ENCODE data around the gene SLC1A1. TPM values are rescaled to one million over a fixed set of nuclear protein-coding genes. Genes with fewer than 3 reads are reported as not detected.
"Not testable (repeated sequence)": the region's sequence is repeated elsewhere in the genome, so short reads cannot be mapped to it uniquely, and the experiment has no call there.

Gene SLC1A1
- total RNA-seq, 6 experiments from 2014 or later = 22.0 to 82.7 (median 38.7) TPM

DNA sequence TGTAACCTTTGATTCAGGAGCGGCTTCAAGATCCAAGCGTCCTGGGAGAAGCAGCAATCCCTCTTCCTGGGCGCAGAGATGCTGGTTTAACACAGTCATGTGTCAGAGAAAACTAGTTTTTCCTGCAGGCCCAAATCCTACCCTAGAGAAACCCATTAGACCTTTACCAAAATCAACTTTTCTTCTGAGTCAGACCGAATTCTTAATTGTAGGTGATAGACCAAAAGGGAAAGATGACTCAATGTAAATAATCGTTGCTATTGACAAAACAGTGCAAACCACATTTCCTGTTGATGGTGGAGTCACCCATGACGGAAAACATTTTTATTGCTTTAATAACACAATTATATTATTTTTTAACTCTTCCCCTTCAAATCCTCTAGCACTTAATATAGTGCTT, 40.1 kb downstream of the SLC1A1 start:
- intact Hi-C loops (cut with DNase I) = no loop called here
- 73% methylated on average over 6 of the region's 6 CpGs for WGBS (ENCODE audit: insufficient coverage, low coverage, low lambda C conversion rate, missing lambda C conversion rate)
- ATAC-seq (peak in 1 of 4 donors; percentile 71), DNase-seq (no peak)
- no peaks in the 10 kb centered on the region for H3K4me1 ChIP-seq
- no peaks in the 10 kb centered on the region for H3K36me3 ChIP-seq
- TF ChIP-seq, protein P1, sequence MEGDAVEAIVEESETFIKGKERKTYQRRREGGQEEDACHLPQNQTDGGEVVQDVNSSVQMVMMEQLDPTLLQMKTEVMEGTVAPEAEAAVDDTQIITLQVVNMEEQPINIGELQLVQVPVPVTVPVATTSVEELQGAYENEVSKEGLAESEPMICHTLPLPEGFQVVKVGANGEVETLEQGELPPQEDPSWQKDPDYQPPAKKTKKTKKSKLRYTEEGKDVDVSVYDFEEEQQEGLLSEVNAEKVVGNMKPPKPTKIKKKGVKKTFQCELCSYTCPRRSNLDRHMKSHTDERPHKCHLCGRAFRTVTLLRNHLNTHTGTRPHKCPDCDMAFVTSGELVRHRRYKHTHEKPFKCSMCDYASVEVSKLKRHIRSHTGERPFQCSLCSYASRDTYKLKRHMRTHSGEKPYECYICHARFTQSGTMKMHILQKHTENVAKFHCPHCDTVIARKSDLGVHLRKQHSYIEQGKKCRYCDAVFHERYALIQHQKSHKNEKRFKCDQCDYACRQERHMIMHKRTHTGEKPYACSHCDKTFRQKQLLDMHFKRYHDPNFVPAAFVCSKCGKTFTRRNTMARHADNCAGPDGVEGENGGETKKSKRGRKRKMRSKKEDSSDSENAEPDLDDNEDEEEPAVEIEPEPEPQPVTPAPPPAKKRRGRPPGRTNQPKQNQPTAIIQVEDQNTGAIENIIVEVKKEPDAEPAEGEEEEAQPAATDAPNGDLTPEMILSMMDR (IDR thresholded peaks at IDR 0.05) = no peak
- TF ChIP-seq POLR2A (IDR thresholded peaks at IDR 0.05) = no peak
- no peaks in the 10 kb centered on the region for H3K9me3 ChIP-seq
- H3K27me3 ChIP-seq = no peaks in the 10 kb centered on the region
- H3K4me3 ChIP-seq = no peak overlapping the region
- H3K27ac ChIP-seq = no peak overlapping the region

DNA sequence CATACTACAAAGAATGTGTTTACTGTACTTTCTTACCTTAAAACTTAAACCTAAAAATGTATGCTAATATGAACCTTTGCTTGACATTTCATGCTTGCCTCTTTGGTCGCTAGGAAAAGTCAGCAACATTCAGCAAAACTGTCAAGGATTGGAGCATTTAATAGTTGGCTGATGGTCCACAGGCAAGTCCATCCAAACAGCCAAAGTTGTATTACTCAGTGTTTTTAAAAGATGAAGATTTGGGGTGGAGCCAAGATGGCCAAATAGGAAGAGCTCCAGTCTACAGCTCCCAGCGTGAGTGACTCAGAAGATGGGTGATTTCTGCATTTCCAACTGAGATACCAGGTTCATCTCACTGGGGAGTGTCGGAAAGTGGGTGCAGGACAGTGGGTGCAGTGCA, 40.6 kb downstream of the SLC1A1 start:
- H3K9me3 ChIP-seq; H3K4me3 ChIP-seq; H3K27ac ChIP-seq; DNase-seq; H3K36me3 ChIP-seq; H3K4me1 ChIP-seq; ATAC-seq; intact Hi-C loops (cut with DNase I); H3K27me3 ChIP-seq: not testable (repeated sequence)
- 96% methylated on average over 3 of the region's 3 CpGs for WGBS (ENCODE audit: insufficient coverage, low coverage, low lambda C conversion rate, missing lambda C conversion rate)

DNA sequence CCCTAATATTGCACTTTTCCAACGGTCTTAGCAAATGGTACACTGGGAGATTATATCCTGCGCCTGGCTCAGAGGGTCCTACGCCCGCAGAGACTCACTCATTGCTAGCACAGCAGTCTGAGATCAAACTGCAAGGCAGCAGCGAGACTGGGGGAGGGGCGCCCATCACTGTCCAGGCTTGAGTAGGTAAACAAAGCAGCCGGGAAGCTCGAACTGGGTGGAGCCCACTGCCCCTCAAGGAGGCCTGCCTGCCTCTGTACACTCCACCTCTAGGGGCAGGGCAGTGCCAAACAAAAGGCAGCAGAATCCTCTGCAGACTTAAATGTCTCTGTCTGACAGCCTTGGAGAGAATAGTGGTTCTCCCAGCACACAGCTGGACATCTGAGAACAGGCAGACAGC, 41.1 kb downstream of the SLC1A1 start:
- H3K4me1 ChIP-seq; H3K27ac ChIP-seq; H3K9me3 ChIP-seq; H3K36me3 ChIP-seq; ATAC-seq; H3K27me3 ChIP-seq; intact Hi-C loops (cut with DNase I); DNase-seq; H3K4me3 ChIP-seq: not testable (repeated sequence)
- WGBS (ENCODE audit: insufficient coverage, low coverage, low lambda C conversion rate, missing lambda C conversion rate) = 71% methylated on average over 5 of the region's 8 CpGs

DNA sequence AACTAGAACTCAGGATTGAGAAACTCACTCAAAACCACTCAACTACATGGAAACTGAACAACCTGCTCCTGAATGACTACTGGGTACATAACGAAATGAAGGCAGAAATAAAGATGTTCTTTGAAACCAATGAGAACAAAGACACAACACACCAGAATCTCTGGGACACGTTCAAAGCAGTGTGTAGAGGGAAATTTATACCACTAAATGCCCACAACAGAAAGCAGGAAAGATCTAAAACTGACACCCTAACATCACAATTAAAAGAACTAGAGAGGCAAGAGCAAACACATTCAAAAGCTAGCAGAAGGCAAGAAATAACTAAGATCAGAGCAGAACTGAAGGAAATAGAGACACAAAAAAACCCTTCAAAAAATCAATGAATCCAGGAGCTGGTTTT, 43.6 kb downstream of the SLC1A1 start:
- DNase-seq; H3K27me3 ChIP-seq; H3K9me3 ChIP-seq; intact Hi-C loops (cut with DNase I); H3K4me3 ChIP-seq; H3K27ac ChIP-seq; H3K36me3 ChIP-seq; ATAC-seq: not testable (repeated sequence)
- 87% methylated on average over 2 of the region's 2 CpGs for WGBS (ENCODE audit: insufficient coverage, low coverage, low lambda C conversion rate, missing lambda C conversion rate)
- peaks cover 0 to 11% (median 3%) of the 10 kb centered on the region in 4 donors for H3K4me1 ChIP-seq

DNA sequence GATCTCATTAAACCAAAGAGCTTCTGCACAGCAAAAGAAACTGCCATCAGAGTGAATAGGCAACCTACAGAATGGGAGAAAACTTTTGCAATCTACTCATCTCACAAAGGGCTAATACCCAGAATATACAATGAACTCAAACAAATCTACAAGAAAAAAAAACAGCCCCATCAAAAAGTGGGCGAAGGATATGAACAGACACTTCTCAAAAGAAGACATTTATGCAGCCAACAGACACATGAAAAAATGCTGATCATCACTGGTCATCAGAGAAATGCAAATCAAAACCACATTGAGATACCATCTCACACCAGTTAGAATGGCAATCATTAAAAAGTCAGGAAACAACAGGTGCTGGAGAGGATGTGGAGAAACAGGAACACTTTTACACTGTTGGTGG, 45.9 kb downstream of the SLC1A1 start:
- DNase-seq; H3K9me3 ChIP-seq; H3K27ac ChIP-seq; ATAC-seq; H3K4me3 ChIP-seq; H3K36me3 ChIP-seq; H3K27me3 ChIP-seq; intact Hi-C loops (cut with DNase I): not testable (repeated sequence)
- 100% methylated on average over 1 of the region's 1 CpG for WGBS (ENCODE audit: insufficient coverage, low coverage, low lambda C conversion rate, missing lambda C conversion rate)
- peaks cover 0 to 22% (median 3%) of the 10 kb centered on the region in 4 donors for H3K4me1 ChIP-seq

DNA sequence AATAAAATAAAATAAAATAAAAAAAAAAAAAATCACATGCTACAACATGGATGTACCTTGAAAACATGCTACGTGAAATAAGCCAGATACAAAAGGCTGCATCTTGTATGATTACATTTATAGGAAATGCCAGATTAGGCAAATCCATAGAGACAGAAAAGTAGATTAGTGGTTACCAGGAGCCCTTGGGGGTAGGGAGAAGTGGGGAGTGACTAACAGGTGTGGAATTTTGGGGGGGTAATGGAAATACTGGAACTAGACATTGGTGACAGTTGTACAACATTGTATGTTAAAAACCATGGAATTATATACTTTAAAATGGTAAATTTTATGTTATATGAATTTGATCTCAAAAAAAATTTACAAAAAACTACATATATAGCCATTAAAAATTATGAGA, 47.3 kb downstream of the SLC1A1 start:
- 80% methylated on average over 1 of the region's 1 CpG for WGBS (ENCODE audit: insufficient coverage, low coverage, low lambda C conversion rate, missing lambda C conversion rate)
- peaks cover 0 to 27% (median 6%) of the 10 kb centered on the region in 4 donors for H3K4me1 ChIP-seq
- ATAC-seq = no peak
- intact Hi-C loops (cut with DNase I) = no loop called here
- no peaks in the 10 kb centered on the region for H3K36me3 ChIP-seq
- H3K9me3 ChIP-seq = no peaks in the 10 kb centered on the region
- H3K27ac ChIP-seq = peak overlapping the region in 2 of 3 donors; percentile 8 to 57
- DNase-seq = no peak
- H3K4me3 ChIP-seq = no peak overlapping the region
- TF ChIP-seq POLR2A (IDR thresholded peaks at IDR 0.05) = no peak
- TF ChIP-seq, protein P1 (IDR thresholded peaks at IDR 0.05) = no peak
- H3K27me3 ChIP-seq = no peaks in the 10 kb centered on the region

DNA sequence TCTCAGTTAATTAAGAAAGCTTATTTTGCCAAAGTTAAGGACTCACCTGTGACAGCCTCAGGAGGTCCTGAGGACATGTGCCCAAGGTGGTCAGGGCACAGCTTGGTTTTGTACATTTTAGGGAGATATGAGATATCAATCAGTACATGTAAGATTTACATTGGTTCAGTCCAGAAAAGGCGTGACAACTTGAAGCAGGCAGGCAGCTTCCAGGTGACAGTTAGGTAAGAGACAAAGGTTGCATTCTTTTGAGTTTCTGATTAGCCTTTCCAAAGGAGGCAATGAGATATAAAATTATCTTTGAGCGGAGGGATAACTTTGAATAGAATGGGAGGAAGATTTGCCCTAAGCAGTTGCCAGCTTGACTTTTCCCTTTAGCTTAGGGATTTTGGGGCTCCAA, 47.8 kb downstream of the SLC1A1 start:
- no peak for DNase-seq
- TF ChIP-seq, protein P1 (IDR thresholded peaks at IDR 0.05) = no peak
- TF ChIP-seq POLR2A (IDR thresholded peaks at IDR 0.05) = no peak
- H3K27ac ChIP-seq = peak overlapping the region in 2 of 3 donors; percentile 8 to 57
- peaks cover 0 to 27% (median 6%) of the 10 kb centered on the region in 4 donors for H3K4me1 ChIP-seq
- no peaks in the 10 kb centered on the region for H3K27me3 ChIP-seq
- WGBS (ENCODE audit: insufficient coverage, low coverage, low lambda C conversion rate, missing lambda C conversion rate) = 35% methylated on average over 2 of the region's 2 CpGs
- H3K9me3 ChIP-seq = no peaks in the 10 kb centered on the region
- no peak overlapping the region for H3K4me3 ChIP-seq
- no peaks in the 10 kb centered on the region for H3K36me3 ChIP-seq
- intact Hi-C loops (cut with DNase I) = no loop called here
- ATAC-seq = peak; percentile 64 to 85 (median 70)
